Stimulated activated CD4-positive, alpha-beta T cell treated with anti-CD3 and anti-CD28 coated beads, Interleukin-4, amount 100 ng/mL, for 1 hour (primary cell): ENCODE results near the gene KLHL11.

Source experiments
- DNase-seq: peaks from one replicate; pipeline ENCODE4 v3.0.0-alpha.2; 2020

Gene KLHL11

GRCh38 chr17:41864836-41865595 lies at the start of gene KLHL11:
Gene KLHL11 (minus strand): TSS chr17:41865423. CDS start chr17:41865370, 53 bp downstream.
- DNase-seq, result peak; percentile 89

DNA sequence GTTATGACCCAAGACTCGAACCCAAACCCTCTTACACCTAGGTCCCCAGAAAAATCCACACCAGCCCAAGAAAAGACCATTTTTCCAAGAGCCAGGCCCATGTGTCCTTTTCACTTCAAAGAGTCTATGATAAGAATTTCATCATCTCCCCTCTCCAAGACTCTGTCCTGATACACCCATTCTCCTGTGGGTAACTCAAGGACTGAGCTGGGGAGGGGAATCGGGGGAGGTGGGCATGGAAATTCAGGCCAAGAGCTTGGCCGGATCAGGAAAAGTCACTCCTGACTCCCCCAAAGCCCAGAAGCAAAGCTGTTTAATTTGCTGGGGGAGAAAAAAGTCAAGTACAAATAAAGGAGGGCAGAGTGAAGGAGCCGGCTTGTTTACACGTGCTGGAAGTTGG lies 49.8 kb upstream of the KLHL11 start:
- no peak for DNase-seq

DNA sequence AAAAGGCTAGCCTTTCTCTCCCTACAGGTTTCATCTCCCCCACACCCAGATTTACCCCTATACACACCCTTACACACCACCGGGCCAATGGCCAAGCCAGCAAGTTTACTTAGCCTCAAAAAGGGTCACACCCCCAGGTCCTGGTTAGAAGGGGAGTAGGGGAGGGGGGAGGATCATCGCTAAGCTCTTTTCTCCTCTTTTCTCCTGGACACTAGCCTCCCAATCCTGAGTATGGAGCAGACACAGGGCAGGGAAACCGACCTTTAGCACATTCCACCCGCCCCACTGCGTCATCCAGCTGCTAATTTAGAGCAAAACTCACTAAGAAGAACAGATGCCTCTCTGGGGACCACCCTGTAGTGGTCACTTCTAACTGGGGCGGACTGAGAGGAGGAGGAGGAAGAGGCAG lies 49.1 kb upstream of the KLHL11 start:
- DNase-seq, result no peak

DNA sequence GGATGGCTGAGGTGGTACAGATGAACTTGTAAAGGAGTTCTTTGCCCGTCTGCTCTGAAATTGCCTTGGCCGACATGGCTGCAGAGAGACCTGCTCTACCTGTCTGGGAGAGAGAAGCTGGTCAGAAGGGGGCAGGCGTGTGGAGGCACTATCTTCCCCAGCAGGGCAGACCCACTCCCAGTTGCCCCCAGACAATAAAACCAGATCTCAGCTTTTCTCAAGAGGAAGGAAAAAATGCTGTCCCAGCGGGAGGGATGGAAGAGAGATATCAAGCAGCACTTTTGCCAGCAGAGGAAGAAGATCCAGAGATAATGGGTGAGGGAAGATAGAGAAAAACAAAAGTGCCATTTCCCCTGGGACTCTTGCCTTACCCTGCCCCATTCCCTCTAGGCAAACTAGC lies 48.6 kb upstream of the KLHL11 start:
- no peak for DNase-seq

DNA sequence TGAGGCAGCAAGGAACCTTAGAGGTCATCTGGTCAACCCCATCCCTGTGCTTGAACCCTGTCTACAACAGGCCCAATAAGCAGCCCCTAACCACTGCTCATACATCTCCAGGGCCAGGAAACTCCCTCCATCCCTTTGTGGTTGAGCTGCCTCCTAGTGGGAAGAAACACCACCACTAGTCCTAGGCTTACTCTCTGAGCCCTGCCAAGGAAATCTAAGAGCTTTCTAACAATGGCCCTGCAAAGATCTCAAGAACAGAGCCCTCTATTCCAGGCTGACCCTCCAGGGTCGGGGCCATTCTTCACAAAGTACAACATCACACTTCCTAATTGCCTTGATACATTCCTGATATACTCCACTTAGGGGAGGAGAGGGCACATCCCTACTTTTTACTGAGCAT lies 47.7 kb upstream of the KLHL11 start:
- DNase-seq, result no peak

DNA sequence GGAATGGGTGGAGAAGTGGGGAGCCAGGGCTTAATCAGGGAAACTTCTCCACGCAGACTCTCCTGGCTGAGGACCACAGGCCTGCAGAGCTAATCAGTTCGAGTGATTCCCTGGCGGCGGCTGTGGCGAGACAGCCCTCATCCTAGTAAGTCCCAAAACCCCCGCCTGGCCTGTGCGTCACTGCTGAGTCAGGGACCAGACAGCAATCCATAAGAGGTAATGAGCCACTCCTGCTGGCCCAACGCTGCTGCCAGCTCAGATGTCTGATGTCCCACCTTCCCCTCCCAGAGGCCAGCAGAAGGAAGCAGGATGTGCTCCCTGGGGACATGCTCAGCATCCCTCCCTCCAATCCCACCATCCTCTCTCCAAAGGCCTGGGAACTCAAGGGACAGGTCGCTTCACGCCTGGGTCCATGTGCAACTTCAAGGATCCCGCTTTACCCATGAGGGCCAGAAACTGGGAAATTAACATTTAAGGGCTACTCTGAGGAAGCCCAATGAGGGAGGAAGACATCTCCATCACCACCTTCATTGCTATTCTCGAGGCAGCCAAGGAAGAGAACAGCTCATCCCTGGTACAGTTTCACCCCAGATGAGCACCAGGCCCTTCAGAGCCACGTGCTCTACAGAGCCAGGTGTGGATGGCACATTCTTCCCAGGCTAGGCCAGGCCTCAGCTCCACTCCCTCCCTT lies 45.6 kb upstream of the KLHL11 start:
- DNase-seq, result no peak

- DNase-seq, result no peak
Measured at GRCh38 chr17:41909088-41909487, 43.9 kb upstream of the KLHL11 start.

- no peak for DNase-seq
Measured at GRCh38 chr17:41907633-41908539, 42.7 kb upstream of the KLHL11 start.

DNA sequence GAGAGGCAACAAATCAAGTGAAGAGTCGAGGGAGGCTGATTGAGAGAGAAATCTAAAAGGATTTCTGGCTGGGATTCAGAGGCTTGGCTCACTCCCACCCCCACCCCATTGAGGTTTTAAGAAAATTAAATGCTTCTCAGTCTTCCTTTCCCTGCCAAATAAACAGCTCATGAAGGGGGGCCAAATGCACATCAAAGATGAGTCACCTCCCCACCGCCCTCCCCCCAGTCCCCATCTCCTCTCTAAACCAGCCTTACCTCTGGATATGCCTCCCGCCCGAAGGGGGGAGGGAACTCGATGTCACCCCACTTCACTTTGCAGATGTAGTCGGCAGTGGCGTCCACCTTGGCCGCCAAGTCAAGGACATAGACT lies 41.9 kb upstream of the KLHL11 start:
- no peak for DNase-seq

DNA sequence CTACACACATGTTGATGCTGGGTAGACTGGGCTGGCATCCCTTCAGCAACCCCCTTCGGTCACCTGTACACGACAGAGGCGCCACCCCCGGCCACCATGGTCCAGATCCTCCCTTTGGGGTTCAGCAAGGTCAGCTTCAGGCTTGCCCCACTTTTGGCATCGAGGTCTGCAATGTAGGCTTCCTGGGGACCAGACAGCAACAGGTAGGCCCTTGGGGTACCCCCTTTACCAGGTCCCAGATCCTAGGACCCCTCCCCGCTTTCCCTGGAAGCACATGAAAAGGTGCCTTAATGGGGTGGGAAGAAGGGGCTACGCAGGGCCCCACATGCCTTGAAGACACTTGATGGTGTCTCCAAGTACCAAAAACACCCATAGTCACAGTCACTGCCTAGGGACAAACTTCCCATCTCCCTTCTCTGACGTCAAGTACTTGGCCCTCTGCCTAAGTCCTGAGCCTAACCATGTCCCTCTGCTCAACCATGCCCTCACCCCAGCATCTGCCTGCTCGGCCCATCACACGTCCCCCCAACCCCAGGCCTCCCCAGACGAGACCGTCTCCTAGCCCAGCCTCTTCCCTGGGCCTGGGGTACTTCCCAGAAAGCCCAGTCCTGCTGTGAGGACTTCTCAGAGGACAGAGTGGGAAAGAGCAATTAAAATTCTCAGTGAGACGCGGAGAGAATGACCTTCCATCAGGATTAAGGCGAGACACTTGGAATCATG lies 41.4 kb upstream of the KLHL11 start:
- DNase-seq, result no peak

DNA sequence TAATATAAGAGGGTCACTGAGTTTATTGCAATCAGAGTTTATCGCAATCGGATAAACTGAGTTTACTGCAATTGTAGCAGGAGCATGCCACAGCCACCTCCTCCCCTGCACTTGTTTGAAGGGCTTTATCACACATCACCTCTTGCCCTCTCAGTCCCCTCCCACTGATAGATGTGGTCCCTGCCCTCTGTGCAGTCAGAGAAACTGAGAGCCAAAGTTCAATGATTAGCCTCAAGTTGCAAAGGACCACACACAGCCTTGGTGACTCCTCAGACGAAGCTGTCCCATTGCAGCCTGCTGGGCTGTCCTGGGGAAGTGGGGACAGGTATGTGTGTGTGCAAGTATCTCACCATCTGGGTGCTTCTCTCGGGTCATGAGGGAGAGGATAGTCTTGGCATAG lies 39.9 kb upstream of the KLHL11 start:
- DNase-seq, result no peak

DNA sequence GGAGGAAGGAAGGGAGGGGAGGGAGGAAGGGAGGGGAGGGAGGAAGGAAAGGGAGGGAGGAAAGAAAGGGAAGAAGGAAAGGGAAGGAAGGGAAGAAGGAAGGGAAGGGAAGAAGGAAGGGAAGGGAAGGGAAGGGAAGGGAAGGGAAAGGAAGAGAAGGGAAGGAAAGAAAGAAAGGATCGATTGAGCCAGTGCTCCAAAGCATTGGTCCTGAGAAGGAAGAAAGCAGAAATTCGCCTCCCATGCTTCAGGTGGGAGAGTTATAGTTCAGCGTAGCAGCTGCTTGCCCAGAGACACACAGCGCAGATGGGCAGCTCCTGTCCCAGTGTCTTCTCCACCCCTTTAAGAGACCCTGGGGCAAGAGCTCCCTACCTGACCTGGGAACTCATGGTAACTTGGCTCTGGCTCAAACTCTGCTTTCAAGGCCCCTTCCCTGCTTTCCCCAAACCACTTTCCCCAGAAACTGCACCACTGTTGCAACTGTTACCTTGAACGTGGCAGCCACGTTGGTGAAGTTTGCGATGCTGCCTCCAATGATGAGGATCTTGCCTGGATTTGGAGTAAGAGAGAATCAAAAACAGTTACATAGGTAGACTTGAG lies 39.1 kb upstream of the KLHL11 start:
- DNase-seq, result no peak

DNA sequence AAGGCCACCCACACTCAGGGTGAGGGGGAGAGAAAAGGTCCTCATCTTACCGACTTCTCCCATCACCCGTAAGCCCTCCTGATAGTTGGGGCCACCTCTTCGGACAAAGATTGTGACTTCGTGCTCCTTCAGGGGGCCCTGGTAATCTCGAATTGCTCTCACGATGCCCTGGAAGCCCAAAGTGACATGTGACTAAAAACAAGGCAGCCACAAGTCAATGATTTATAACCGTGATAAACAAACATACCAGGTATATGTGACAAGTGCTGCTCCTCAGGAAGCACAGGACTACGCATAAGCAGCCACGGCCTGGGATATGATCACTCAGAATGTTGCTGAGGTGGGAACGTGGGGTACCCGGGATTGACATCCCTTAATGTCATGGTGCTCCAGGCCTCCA lies 36.4 kb upstream of the KLHL11 start:
- no peak for DNase-seq

GRCh38 chr17:41896726-41897125 lies 31.5 kb upstream of the KLHL11 start:
- no peak for DNase-seq

DNA sequence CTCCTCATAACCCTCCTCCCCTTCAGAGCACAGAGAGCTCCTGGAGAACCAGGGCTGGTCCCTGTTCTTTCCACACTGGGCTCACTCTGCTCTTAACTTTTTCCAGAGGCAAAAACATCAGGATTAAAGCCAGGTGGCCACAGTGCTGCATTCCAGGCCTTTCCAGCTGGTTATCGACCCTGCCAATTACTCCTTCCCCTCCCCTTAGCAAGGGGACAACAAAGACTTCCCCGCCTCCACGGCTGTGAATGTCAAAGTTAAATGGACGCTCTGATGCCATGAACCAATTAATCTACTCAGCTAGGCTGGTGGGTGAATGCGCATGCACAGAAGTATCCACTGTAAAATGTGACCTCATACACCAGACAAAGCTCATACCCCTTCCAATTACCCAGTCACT lies 30.4 kb upstream of the KLHL11 start:
- DNase-seq, result no peak

DNA sequence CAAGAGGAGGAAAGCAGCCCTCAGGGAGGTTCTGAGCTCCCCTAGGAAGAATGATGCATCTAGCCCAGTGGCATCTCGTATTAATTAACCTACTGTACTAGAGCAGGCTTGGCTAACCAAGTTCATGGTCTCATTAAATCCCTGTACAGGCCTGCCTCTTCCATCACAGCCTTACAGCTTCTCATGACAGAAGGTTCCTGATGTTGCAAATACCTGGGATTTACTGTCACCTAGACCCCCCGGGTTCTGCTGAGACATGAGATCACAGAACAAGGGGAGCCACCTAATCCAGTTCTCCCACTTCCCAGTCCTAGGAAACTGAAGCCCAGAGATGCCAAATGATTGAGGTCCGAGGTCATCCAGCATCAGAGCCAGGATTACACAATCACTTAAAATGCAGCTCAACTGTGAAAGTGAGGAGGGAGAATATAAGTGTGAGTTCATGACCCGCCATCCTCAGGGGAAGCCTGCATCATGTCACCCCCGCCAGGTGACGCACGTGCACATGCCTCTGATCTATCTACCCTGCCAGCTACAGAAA lies 29.6 kb upstream of the KLHL11 start:
- DNase-seq, result no peak

DNA sequence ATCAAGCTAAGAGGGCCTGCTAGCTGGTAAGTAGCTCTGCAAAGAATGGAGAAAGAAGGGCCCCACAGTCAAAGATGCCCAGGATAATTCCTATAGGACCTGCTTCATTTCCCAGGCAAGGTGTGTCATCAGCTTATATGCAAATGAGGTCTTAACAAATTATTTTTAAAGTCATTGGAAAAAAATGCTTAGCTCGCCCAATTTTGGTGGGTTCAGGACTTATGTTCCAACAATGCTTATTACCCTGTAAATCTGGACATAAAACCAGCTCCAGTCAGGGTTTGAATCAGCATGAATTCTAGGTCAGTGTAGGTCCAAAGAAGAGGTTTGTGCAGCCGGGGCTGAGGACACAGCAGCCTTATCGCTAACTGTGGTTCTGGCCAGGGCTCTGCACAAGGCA lies 28.2 kb upstream of the KLHL11 start:
- DNase-seq, result no peak

GRCh38 chr17:41892021-41892376 lies 26.8 kb upstream of the KLHL11 start:
- no peak for DNase-seq

GRCh38 chr17:41891135-41892020 lies 26.2 kb upstream of the KLHL11 start:
- DNase-seq, result no peak

DNA sequence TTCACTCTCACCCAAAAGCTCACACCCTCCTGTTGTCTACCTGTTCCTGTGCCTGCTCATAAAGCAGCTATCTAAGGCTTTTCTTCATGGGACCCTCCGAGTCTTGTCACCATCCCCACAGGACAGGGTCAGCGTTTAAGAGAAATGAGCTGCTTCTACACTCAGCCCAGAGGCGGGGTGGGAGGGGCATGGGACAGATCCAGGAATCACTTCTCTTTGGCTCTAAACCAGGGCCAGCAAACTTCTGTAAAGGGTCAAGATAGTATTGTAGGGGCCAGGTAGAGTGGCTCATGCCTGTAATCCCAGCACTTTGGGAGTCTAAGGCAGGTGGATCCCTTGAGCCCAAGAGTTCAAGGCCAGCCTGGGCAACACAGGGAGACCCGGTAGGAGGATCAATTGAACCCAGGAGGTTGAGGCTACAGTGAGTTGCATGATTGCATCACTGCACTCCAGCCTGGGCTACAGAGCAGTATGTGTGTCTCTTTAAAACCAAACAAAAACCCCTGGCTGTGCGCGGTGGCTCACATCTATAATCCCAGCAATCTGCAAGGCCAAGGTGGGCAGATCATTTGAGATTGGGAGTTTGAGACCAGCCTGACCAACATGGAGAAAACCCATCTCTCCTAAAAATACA lies 23.2 kb upstream of the KLHL11 start:
- no peak for DNase-seq

- DNase-seq, result no peak
Measured at GRCh38 chr17:41885733-41886132, 20.5 kb upstream of the KLHL11 start.
